CD4-positive, alpha-beta T cell treated with Interleukin-6 for 4 hours (primary cell): ENCODE measurements around the gene GUCY1B1.

Experiments
- DNase-seq: peaks from one replicate; pipeline ENCODE4 v3.0.0-alpha.2; 2020; ENCODE audit warnings: mixed read lengths

Gene GUCY1B1

DNA sequence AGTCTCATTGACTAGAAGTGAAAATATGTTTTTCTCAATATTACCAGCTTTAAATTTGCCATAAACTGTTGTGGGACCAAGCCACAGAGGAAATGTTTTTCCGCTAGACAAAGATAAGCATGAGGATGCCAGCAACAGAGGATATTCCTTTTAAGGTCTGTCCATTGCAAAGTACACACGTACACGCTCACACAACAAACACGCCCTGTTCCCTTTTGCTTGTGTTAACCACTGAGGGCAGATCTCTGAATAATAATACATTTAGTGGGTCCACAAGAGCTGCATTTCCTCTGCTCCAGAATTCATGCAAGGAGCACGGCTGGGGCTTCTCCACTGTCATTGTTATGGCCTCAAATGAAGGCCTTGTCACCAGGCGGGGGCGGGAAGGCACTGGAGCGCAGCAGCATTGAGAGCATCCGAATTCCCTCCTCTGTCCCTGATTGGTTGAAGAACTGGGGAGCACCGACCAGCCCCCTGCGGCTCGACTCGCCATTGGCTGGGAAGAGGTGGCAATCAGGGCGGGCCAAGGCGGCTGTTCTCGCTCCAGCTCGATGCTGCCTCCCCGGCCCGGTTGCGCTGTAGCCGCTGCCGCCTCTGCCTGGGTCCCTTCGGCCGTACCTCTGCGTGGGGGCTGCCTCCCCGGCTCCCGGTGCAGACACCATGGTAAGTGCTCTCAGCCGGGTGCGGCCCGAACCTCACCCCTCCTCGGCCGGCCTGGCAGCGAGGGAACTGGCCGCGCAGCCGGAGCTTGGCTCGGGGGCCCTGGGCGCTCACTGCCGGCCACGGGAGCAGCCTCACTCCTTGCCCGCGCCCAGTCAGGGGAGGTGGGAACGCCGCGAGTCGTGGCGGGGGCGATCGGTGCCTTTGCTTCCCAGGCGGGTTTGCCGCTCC lies at the start of gene GUCY1B1:
Gene GUCY1B1, plus strand, starts transcription at position 541 of the 891 bp plus-strand sequence. Its CDS starts 120 bp downstream, at position 661.
- DNase-seq: peak; percentile 53

DNA sequence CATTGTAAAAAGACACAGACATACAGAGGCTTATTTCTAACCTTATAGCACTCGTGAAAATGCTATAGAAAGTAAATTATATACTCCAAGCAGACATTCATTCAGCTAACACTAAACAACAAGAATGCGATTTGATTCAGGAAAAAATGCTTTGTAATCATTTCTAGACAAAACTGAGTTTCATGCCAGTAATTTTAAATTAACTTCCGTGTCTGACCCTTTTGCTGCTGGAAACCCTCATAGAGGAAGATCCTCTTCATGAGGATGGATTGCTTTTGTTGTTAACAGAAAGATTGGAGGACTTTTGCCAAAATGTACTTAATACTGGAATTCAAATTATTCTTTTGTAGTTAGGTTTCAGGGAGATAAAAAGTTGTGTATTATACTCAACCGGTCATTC lies 48.9 kb upstream of the GUCY1B1 start:
- no peak for DNase-seq

DNA sequence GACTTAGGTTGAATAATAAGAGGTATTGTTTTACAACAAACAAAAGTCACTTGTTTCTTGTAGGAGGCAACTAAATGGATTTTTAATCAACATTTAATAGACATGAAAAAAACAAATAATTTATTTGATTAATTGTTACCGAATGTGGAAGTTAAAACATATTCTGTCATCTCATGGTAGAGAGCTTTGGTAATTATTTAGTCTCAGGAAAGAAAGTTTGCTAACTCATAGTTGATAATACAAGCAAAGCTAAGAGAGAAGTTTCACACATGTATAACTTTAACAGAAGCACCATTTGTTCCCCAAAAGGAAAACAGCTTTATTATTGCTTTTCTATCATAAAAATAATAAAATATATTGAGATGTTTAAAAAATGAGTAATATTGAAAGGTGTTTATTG lies 47.3 kb upstream of the GUCY1B1 start:
- no peak for DNase-seq

DNA sequence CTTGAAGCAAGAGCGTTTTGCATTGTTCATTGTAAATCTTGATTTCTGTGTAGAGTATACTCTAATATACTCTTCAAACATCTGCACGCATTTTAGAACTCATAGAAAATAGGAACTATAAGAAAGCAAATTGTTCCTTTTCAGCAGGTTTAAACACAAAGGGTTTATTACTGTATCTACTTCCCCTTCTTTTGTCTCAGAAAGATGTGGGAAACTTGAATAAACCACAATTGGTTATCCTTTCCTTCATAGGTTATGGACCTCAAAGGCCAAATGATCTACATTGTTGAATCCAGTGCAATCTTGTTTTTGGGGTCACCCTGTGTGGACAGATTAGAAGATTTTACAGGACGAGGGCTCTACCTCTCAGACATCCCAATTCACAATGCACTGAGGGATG lies 46.0 kb upstream of the GUCY1B1 start:
- no peak for DNase-seq

DNA sequence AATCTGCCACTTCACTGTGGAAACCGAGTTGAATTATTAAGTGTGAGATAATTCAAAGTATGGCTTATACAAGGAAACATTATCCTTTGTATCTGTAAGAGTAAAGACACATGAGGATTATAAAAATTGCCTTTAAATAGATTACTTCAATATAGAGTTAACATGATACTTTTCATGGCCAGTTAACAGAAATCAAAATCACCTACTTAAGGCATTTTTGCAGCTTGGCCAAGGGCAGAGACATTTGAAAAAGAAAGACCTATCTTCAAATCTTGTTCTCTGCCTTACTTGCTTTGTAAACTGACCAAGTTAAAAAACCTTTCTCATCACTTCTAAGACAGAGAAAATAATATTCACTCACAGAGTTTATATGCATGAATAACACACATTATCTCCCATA lies 44.9 kb upstream of the GUCY1B1 start:
- DNase-seq: no peak

DNA sequence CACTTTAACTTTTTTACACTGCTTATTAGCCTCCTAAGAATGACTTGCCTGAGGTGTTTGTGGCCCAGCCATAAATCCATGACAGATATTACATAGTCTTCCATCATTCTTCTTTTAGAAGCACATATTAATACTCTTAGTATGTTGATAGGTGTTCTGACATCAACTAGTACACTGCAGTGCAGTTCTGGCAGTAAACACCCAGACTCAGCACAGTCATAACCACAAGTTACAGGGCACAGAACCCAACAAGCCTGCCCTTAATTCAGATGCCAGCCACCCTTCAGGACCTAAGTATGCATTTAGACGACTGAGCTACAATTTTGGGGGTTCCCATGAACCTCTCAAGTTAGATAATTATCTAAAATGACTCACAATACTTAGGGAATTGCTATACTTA lies 36.5 kb upstream of the GUCY1B1 start:
- no peak for DNase-seq

DNA sequence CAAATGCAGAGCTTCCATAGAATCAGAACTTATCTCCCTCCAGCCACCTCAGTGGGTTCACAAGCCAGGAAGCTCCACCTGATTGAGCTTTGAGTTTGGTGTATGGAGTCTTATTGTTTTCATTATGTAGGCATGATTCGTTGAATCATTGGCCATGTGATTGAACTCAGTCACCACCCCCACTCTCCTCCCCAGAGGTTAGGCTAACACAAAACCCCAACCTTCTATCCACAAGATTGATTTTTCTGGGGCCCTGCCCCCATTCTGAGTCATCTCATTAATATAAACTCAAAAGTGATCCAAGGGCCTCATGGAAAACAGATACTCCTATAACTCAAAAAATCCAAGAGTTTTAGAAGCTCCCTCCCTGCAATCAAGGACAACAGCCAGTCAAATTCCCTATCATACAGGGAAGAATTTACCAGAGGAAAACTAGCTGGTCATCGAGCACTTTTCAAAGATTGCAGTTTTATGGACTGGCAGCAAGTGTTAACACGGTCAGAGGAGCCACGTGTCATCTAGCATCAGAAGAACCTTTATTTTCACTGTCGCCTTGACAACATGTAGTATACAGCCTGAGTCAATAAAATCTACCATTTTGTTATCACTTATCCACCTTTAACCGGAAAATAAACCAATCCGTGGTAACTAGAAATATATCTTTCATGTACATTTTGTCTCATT lies 35.9 kb upstream of the GUCY1B1 start:
- DNase-seq: no peak

DNA sequence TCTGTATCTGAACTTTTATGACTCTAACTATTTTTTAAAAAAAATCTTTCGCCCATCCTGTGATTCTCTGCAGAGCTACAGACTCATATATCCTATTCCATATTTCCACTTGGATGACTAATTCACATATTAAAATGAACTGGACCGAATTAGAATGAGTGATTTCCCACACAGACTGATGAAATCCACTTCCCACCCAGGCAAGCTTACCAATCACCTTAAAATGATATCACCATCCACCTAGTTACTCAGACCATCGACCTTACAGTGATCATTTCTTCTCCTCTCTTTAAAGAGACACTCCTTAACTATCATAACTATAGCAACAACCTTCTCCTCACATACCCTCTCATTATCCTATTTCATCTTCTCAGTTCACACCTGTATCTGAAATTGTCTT lies 34.1 kb upstream of the GUCY1B1 start:
- no peak for DNase-seq

DNA sequence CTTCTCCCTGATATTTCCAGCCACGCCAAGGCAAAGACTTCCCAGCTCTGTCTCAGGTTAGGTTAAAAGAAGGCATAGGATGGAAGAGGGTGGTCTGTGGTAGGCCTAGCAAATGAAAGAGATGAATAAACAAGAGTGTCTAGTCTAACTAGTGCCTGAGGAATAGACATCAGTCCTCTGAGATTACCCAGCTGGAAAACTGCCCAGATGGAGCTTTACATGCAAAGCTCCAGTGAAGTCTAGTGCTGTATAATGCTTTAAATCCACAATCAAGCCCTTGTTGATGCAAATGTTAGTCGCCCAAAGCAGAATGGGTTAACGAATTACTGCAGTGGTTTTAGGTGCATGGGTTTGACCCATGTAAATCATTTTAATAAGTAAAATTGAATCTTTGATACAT lies 24.8 kb upstream of the GUCY1B1 start:
- DNase-seq: no peak

DNA sequence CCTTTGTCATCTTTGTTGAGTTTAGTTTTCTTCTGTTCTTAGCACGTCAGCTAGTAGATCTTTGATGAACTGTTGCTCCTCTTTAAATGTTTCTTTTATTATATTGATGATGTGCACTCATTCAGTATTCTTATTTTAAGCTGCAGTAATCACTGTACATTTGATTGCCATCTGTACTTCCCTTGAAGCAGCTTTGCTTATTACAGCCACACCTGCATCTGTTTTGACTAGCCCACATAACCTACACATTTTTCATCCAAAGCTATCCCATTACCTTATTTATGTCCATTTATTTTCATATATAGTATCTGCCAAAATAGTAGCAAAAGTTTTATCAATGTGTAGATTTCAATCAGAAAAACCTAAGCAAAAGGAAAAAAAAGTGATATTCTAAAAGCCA lies 23.9 kb upstream of the GUCY1B1 start:
- DNase-seq: no peak

DNA sequence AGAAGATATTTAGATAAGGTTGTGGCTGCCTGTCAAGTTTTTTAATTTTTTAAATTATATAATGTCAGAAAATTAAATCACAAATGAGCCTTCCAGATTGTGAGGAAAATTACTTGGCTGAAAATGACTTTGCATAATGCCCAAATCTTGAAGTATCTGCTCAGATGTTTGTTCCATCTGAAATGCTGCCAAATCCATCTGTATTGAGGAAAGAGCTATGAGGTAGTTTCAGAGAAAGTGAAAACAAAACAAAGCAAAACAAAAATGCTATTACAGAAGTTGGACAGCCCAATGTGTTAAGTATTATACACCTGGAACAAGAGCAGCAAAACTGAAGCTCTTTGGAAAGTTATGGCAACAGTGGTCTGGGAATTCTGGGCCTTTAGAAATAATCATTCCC lies 23.3 kb upstream of the GUCY1B1 start:
- DNase-seq: no peak

DNA sequence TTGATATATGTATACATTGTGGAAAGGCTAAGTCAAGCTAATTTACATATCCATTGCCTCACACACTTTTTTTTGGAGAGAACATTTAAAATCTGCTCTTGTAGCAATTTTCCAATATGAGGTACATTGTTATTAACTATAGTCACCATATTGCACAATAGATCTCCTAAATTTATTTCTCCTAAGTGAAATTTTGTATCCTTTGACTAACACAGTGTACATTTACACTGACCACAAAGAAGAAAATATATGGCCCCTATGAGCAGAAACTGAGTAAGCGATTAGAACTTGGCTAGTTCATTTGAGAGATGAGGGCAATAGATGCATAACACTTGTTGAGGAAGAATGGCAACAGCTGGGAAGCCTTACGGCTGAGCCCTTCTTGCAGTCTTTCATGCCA lies 20.3 kb upstream of the GUCY1B1 start:
- DNase-seq: no peak

DNA sequence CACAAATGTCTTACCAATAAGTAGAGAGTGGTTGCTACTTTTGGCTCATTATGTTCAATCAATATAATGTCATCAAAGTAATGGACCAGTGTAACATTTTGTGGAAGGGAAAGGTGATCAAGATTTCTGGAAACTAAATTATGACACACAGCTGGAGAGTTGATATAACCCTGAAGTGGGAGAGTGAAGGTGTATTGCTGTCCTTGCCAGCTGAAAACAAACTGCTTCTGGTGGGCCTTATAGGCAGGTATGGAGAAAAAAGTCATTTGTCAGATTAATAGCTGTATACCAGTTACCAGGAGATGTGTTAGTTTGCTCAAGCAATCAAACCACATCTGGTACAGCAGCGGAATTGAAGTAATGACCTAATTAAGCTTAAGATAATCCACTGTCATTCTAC lies 17.3 kb upstream of the GUCY1B1 start:
- no peak for DNase-seq

DNA sequence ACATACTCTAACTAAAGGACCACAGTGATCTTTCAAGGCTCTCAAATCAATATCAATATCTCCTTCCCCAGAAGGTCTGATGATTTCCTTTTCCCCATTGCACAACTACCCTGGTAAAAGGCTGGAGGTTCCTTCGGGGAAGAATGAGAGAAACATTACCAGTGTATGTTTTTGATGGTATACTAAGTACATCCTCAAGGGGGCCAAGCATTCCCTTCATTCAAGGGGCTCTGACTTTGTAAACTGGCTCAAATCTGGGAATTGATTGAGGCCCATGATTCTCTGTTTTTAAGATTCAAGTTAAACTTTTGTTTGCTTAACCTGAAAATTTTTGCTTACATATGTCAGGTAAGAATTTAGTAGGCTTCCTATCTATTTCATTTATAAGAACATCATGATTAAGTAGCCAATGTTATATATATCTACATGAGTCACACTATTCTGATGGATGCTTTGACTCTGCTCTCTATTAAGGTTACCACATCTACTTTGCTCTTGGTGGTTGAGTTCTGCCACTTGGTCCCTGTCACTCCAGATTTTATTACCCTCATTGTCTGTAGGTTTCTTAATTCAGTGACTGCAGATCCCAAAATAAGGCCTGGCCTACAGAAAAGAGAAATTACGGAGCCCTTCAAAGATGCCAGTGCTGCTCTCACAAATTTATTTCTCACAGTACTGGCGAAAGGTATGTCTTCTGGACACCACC lies 16.4 kb upstream of the GUCY1B1 start:
- DNase-seq: no peak

DNA sequence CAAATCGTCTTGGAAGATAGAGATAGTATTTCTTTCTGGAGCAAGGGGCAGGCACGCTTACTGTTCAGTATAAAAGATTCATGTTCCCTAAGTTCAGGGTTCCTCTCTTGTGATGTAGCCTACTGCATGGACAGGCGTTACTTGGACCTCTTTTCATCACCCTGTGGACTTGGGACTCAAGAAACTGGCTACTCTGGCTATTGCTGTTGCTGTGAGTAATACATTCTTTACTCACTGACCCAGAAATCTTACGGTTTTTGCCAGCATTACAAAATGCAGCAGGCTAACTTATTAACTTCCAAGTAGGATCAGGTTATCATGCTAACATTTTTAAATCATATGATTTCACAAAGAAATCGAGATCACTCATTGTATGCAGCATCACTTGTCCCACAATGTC lies 12.8 kb upstream of the GUCY1B1 start:
- no peak for DNase-seq

DNA sequence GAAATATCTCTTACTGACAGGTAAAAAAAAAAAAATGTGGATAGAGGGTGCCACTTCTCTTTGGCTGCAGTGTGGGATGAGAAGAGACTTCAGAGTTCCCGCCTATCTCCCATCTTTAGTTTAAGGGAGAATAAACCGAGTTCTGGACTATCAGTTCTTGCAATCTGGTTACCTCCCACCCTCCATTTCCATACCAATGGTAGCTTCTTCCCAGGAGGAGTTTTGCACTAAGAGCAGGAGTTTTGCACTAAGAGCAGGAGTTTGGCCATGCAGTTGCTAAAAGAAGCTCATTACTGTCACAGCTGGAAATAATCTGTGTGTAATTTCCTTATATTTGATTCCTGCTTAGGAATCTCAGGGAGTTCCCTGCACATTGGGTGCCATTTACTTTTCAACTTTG lies 10.8 kb upstream of the GUCY1B1 start:
- no peak for DNase-seq

DNA sequence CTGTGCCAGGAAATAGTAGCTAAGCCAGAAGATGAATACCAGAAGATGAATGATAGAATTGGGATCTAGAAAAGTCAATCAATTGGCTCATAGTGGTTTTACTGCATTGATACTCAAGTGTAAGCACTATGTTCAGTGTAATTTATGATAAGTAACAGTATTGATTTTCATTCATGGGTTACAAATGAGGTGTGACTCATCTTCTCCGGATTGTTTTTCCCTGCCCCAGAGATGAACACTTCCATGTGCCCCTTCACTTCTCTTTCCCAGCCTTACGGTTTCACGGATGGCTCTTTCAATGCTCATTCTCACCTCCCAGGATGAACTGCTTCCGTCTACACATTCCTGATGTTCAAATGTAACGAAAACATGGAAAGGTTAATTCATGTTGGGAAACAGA lies 9.8 kb upstream of the GUCY1B1 start:
- DNase-seq: no peak

DNA sequence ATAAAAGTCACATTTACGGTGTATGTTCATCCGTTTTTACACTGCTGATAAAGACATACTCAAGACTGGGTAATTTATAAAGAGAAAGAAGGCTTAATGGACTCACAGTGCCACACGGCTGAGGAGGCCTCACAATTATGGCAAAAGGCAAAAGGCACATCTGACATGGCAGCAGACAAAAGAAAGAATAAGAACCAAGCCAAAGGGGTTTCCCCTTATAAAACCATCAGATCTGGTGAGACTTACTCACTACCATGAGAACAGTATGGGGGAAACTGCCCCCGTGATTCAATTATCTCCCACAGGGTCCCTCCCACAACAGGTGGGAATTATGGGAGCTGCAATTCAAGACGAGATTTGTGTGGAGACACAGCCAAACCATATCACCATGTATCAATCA lies 7.3 kb upstream of the GUCY1B1 start:
- no peak for DNase-seq

DNA sequence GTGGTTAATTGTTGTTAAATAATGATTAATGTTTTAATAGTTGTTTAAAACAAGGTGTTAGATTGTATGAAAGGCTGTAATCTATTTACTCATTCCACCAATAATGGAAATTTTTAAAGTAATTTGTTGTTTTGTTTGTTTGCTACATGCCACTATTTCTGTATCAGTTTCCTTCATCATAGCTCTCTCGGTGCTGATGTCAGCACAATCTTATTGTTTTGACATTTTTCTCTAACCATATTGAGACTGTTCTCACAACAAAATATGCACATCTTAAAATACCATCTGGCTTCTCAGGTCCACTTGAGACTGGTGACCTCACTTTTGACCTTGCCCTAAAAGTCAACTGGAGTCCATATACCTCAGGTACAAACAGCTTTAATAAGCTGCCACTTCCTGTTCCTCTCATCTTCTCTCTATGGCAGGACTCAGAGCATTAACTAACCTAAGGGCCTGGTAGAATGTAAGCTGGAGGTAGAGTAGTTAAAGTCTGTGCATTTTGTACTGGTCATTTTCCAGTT lies 1.0 kb upstream of the GUCY1B1 start:
- no peak for DNase-seq

DNA sequence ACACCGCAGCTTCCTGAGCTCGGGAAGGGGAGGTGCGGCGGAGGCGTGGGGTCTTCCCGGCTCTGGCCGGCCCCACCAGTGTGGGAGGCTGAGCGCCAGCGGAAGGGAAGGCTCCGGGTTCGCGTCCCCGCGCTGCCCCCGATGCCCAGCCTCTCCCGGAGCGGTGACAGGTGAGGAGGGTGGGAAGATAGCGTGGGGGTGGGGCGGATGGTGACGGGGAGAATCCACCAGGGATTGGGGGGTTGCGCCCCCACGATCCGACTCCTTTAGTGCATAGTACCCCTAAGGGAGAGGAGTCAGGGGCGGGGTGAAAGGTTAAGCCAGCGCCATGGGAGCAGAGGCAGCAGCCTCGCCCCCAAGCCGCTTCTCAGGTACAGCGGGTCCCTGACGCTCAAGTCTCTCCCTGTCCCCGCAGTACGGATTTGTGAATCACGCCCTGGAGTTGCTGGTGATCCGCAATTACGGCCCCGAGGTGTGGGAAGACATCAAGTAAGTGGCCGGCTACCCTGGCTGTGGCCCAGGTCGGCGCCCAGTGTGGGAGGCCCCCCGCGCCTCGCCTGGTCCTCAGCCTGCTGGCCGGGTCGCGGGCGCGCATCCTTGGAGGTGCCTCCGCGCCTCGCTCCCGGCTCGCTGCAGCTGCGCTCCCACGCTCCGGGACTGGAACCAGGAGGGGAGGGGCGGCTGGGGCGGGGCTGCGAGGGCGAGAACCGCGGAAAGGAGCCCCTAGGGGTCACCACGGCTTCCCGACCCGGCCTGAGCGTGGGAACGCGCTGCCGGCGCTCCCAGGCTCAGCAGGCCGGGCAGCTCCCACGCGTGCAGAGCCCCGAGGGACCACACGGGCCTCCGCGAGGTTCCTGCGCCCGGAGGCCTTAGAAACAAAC lies 791 bp downstream of the GUCY1B1 start:
- peak; percentile 1 for DNase-seq

DNA sequence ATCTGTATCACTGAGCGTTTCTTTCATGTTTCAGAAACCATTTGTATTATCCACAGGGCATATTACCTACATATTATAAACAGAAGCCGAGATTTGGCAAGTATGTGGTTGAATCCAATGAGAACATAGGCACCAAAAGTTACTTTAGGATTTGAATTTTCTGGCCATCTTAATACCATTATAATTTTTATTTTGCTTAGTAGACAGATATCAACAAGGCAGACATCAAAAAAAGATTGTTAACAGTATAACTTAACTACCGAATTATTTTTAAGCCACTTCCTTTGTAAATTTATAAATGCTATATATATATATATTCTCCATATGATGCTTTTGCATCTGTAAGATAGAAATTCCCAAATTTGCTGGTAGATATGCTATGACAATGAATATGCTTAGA lies 2.2 kb downstream of the GUCY1B1 start:
- DNase-seq: no peak

DNA sequence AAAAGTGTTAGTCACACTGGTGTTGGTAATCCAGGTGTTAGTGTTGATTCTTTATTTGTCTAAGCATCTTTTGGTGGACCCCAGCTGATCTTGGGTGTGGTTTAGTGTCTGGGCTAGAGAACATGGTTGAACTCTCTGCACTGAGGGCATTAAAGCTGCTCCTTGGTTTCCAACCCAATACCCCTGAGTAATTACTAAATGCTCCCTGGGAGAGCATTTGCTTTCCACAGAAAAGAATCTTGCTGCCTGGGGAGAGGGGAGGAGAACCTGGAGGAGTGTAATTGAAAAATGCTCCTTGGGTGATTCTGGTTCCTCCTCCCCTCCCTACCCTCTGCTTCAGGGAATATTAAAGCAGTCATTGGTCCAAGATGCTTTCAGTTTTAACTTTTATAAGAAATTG lies 3.1 kb downstream of the GUCY1B1 start:
- no peak for DNase-seq

DNA sequence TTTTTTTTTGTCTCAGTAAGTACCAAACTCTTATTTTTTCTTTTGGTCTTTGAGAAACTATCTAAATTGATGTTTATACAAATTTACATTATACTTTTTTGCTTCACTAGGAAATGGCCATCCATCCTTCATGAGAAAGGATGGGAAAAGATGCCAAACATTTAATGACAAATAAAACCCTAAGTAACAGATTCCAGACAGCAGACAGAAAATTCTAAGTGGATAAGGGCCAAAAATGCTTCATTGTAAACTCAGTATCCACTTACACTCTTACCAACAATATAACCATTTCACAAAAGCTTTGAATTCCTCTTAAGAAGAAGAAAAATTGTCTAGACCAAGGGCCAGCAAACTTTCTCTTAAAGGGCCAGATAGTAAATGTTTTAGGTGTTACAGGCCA lies 3.5 kb downstream of the GUCY1B1 start:
- no peak for DNase-seq
